GM13977 (cell line): Measurements from ENCODE around the gene LIPE.

ENCODE experiments used
- DNase-seq: peaks from one replicate; pipeline ENCODE4 v3.0.0; 2012; ENCODE audit warnings: low spot score
- CTCF ChIP-seq: IDR thresholded peaks from 2 replicates; pipeline ENCODE4 v1.5.1; 2012; ENCODE audit warnings: mild to moderate bottlenecking, control low read depth; ENCODE audit not compliant: insufficient read depth; ENCODE audit errors: extremely low read depth, missing control alignments
- in situ Hi-C: fragments of 300-500 bp; cut with MboI; formaldehyde crosslinking; loops from one replicate; pipeline ENCODE4 v1.12.0; 2022; ENCODE audit warnings: low sequenced_read_pairs, low pct_unique_long_range_greater_than_20kb, mixed read lengths, inconsistent platforms; ENCODE audit not compliant: unreplicated experiment

Gene LIPE

GRCh38 chr19:42419309-42419708, 7.9 kb downstream of the LIPE start:
- in situ Hi-C loops = no loop called here
- no peak for DNase-seq
- TF ChIP-seq CTCF = no peak

GRCh38 chr19:42412661-42413076, 14.5 kb downstream of the LIPE start:
- no peak for DNase-seq
- TF ChIP-seq CTCF = no peak
- in situ Hi-C loops = no loop called here

- in situ Hi-C loops = no loop called here
- no peak for DNase-seq
- TF ChIP-seq CTCF = no peak
Measured at GRCh38 chr19:42412227-42412626, 15.0 kb downstream of the LIPE start.

- no peak for TF ChIP-seq CTCF
- in situ Hi-C loops = no loop called here
- no peak for DNase-seq
Measured at GRCh38 chr19:42411581-42412178, 15.5 kb downstream of the LIPE start.

GRCh38 chr19:42410371-42410770, 16.8 kb downstream of the LIPE start:
- DNase-seq = no peak
- no peak for TF ChIP-seq CTCF
- in situ Hi-C loops = no loop called here

- TF ChIP-seq CTCF = no peak
- DNase-seq = no peak
- in situ Hi-C loops = no loop called here
Measured at GRCh38 chr19:42409477-42409876, 17.7 kb downstream of the LIPE start.

- TF ChIP-seq CTCF = no peak
- no peak for DNase-seq
- in situ Hi-C loops = no loop called here
Measured at GRCh38 chr19:42407816-42408175, 19.4 kb downstream of the LIPE start.
